ENCODE data around the gene IRF8.

Gene IRF8

GRCh38 chr16:85891033-85891775, 7.8 kb upstream of the IRF8 start:
- H3K4me3 ChIP-seq: no peak overlapping the region
- no peaks in the 10 kb centered on the region for H4K20me1 ChIP-seq
- peaks cover 52% of the 10 kb centered on the region for H3K4me1 ChIP-seq
- no peaks in the 10 kb centered on the region for H3K9me3 ChIP-seq
- TF ChIP-seq Cebpa-rat (IDR thresholded peaks at IDR 0.05): no peak
- H3K36me3 ChIP-seq: no peaks in the 10 kb centered on the region
- H3K27ac ChIP-seq: no peak overlapping the region
- H3K9ac ChIP-seq: no peak overlapping the region
- H3K4me2 ChIP-seq: no peak overlapping the region
- no peaks in the 10 kb centered on the region for H3K27me3 ChIP-seq

DNA sequence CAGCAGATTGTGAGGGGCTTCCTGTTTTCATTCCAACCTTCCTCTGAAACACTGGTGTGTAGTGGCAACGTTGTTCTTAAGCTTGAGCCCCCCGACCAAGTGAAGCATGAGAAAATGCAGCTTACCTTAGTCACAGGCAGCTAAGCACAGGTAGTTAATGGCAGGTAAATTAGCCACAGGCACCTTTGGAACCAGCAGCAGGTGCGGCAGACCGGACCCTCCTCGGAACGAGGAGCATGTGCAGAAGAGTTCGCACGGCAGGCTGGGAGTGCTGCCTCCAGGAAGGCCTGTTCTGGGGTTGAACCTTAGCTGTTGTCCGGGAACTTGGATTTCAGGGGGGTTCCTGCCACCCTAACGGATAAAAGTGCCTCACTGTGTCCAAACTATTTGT, 7.2 kb upstream of the IRF8 start:
- Histone ChIP-seq H3K4me2 (no peak overlapping the region), H3K4me1 (peaks cover 52% of the 10 kb centered on the region), H4K20me1 (no peaks in the 10 kb centered on the region), H3K4me3 (no peak overlapping the region), H3K9me3 (no peaks in the 10 kb centered on the region), H3K36me3 (no peaks in the 10 kb centered on the region), H3K27ac (no peak overlapping the region), H3K27me3 (peaks cover under 1% of the 10 kb centered on the region; the same call in 1 of the 2 replicates), H3K9ac (no peak overlapping the region)
- no peak for TF ChIP-seq Cebpa-rat (IDR thresholded peaks at IDR 0.05)

GRCh38 chr16:85892760-85893159, 6.2 kb upstream of the IRF8 start:
- no peak overlapping the region for H3K27ac ChIP-seq
- H3K9me3 ChIP-seq: no peaks in the 10 kb centered on the region
- H3K4me3 ChIP-seq: no peak overlapping the region
- H3K4me2 ChIP-seq: no peak overlapping the region
- H4K20me1 ChIP-seq: no peaks in the 10 kb centered on the region
- no peaks in the 10 kb centered on the region for H3K36me3 ChIP-seq
- H3K27me3 ChIP-seq: peaks cover 10% of the 10 kb centered on the region
- no peak overlapping the region for H3K9ac ChIP-seq
- peaks cover 50% of the 10 kb centered on the region for H3K4me1 ChIP-seq
- TF ChIP-seq Cebpa-rat (IDR thresholded peaks at IDR 0.05): no peak

- H3K9me3 ChIP-seq: no peaks in the 10 kb centered on the region
- peaks cover 25% of the 10 kb centered on the region for H3K27me3 ChIP-seq
- H3K4me2 ChIP-seq: no peak overlapping the region
- no peak overlapping the region for H3K27ac ChIP-seq
- H3K9ac ChIP-seq: no peak overlapping the region
- no peak for TF ChIP-seq Cebpa-rat (IDR thresholded peaks at IDR 0.05)
- H3K36me3 ChIP-seq: no peaks in the 10 kb centered on the region
- H3K4me1 ChIP-seq: peaks cover 47% of the 10 kb centered on the region
- H4K20me1 ChIP-seq: no peaks in the 10 kb centered on the region
- H3K4me3 ChIP-seq: no peak overlapping the region
Observed at GRCh38 chr16:85894266-85894665, 4.7 kb upstream of the IRF8 start.

DNA sequence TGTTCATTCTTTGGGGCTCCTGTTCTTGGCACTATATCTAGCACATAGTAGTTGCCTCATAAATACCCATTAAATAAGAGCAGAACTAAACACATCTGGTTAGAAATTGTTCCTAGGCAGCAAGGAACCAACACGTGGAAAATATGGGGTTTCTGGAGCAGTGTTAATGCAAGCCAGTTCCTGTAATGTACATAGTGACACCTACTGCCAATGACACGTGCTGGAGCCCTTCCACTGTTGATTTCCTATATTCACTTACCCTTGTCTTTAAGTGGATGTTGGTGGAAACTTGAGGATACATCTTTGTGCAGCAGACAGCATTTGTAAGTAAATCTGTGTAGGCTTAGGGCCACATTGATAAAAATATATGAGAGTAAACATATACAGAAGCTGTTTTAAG, 1.6 kb upstream of the IRF8 start:
- H3K9ac ChIP-seq: no peak overlapping the region
- TF ChIP-seq Cebpa-rat (IDR thresholded peaks at IDR 0.05): no peak
- H3K9me3 ChIP-seq: no peaks in the 10 kb centered on the region
- no peak overlapping the region for H3K4me3 ChIP-seq
- H3K27me3 ChIP-seq: peaks cover 53% of the 10 kb centered on the region
- no peaks in the 10 kb centered on the region for H3K36me3 ChIP-seq
- no peaks in the 10 kb centered on the region for H4K20me1 ChIP-seq
- no peak overlapping the region for H3K4me2 ChIP-seq
- H3K27ac ChIP-seq: no peak overlapping the region
- peaks cover 32% of the 10 kb centered on the region for H3K4me1 ChIP-seq

- TF ChIP-seq Cebpa-rat (IDR thresholded peaks at IDR 0.05): no peak
- Histone ChIP-seq H3K4me3 (peak overlapping the region; percentile 57; the same call in 1 of the 2 replicates), H3K4me2 (peak overlapping the region; percentile 65), H3K27me3 (peaks cover 53% of the 10 kb centered on the region), H3K9ac (no peak overlapping the region), H3K9me3 (no peaks in the 10 kb centered on the region), H4K20me1 (no peaks in the 10 kb centered on the region), H3K36me3 (no peaks in the 10 kb centered on the region), H3K27ac (no peak overlapping the region), H3K4me1 (peaks cover 41% of the 10 kb centered on the region)
Observed at GRCh38 chr16:85899444-85899843, 482 bp downstream of the IRF8 start.

DNA sequence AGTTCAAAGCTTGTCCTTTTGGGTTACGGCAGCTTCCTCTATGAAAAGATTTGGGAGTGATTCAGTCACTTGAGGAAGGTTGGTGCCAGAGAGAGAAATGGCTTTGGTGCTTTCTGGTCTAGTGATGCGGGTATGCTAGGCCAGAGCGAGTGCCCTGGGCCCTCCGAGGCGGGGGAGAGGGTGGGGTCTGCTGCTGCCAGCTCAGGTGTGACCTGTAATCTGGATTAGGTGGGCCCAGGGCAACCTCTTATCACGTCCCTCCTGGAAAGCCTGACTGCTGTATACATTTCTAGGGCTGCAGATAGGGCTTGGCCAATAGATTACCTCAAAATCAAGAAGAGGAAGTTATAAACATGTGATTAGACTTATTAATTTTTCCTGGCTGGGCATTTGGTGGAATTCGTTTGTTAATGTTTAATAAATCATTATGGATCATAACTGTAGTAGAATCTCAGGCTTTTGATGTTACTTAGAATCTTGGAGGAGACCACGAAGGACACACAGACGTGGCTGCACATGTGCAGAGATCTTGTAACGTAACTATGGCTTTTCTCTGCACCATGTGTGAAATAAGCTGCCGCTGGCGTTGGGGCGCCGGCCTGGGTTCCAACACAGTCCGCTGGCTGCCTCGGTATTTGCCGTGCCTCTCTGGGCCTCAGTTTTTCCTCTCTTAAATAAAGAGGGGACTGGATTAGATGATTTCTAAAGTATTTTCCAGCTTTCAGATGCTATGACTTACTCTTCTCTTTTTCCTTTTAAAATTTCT, 1.2 kb downstream of the IRF8 start:
- Histone ChIP-seq H3K27ac (no peak overlapping the region), H3K9ac (no peak overlapping the region), H4K20me1 (no peaks in the 10 kb centered on the region), H3K27me3 (peaks cover 53% of the 10 kb centered on the region), H3K9me3 (peaks cover 1% of the 10 kb centered on the region; the same call in 1 of the 2 replicates), H3K4me3 (no peak overlapping the region), H3K36me3 (0 out of 2 replicates have a peak, but pooled peaks cover under 1% of the 10 kb centered on the region), H3K4me1 (peaks cover 49% of the 10 kb centered on the region), H3K4me2 (no peak overlapping the region)
- TF ChIP-seq Cebpa-rat (IDR thresholded peaks at IDR 0.05): no peak

DNA sequence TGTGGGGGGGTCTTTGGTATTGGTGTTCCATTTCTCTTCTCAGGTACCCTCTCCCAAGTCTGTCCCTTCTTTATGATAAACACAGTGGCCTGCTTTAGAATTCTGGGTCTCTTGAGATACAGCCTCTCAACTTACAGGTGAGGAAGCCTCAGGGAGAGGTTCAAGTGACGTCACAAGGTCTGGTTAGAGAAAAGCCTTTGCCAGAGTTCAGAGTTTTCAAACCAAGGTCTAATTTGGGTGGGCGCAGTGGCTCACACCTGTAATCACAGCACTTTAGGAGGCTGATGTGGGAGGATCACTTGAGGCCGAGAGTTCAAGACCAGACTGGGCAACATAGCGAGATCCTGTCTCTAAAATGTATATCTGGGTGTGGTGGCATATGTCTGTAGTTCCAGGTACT, 2.1 kb downstream of the IRF8 start:
- H3K4me3 ChIP-seq: no peak overlapping the region
- H3K9ac ChIP-seq: no peak overlapping the region
- H3K9me3 ChIP-seq: peaks cover 10% of the 10 kb centered on the region
- H3K4me2 ChIP-seq: no peak overlapping the region
- H4K20me1 ChIP-seq: no peaks in the 10 kb centered on the region
- H3K36me3 ChIP-seq: peaks cover 7% of the 10 kb centered on the region
- peaks cover 52% of the 10 kb centered on the region for H3K4me1 ChIP-seq
- no peak overlapping the region for H3K27ac ChIP-seq
- H3K27me3 ChIP-seq: peaks cover 53% of the 10 kb centered on the region
- no peak for TF ChIP-seq Cebpa-rat (IDR thresholded peaks at IDR 0.05)

GRCh38 chr16:85901773-85902365, 2.9 kb downstream of the IRF8 start:
- peak overlapping the region; percentile 96 for H3K4me2 ChIP-seq
- peaks cover 52% of the 10 kb centered on the region for H3K27me3 ChIP-seq
- H3K27ac ChIP-seq: no peak overlapping the region

More at GRCh38 chr16:85901773-85902365, 2.9 kb downstream of the IRF8 start:
- Histone ChIP-seq H4K20me1 (no peaks in the 10 kb centered on the region), H3K4me1 (peaks cover 52% of the 10 kb centered on the region), H3K9ac (no peak overlapping the region), H3K9me3 (peaks cover 16% of the 10 kb centered on the region), H3K36me3 (peaks cover 13% of the 10 kb centered on the region), H3K4me3 (no peak overlapping the region)
- TF ChIP-seq Cebpa-rat (IDR thresholded peaks at IDR 0.05): no peak

Measured in BLaER1 (cell line).